ENCODE results near the gene ALDH6A1.

DNA sequence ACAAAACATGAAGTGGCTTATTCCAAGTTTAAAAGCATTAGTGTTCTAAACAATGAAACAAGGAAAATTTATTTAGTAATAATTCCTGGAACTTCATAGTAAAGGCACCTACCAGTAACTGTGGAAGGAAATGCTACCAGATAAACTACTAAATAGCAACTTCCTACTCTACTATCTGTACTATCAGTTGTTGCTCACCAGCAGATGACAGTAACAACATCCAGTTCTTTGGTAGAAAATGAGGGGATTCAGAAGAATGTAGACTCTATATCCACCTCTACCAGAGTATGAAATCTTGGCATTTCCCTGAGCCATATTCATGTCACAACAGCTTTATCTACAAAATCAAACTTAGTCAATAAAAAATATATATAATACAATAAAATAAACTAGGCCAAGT lies 68.3 kb downstream of the ALDH6A1 start:
- TF ChIP-seq, protein P1, sequence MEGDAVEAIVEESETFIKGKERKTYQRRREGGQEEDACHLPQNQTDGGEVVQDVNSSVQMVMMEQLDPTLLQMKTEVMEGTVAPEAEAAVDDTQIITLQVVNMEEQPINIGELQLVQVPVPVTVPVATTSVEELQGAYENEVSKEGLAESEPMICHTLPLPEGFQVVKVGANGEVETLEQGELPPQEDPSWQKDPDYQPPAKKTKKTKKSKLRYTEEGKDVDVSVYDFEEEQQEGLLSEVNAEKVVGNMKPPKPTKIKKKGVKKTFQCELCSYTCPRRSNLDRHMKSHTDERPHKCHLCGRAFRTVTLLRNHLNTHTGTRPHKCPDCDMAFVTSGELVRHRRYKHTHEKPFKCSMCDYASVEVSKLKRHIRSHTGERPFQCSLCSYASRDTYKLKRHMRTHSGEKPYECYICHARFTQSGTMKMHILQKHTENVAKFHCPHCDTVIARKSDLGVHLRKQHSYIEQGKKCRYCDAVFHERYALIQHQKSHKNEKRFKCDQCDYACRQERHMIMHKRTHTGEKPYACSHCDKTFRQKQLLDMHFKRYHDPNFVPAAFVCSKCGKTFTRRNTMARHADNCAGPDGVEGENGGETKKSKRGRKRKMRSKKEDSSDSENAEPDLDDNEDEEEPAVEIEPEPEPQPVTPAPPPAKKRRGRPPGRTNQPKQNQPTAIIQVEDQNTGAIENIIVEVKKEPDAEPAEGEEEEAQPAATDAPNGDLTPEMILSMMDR (IDR thresholded peaks at IDR 0.05; ENCODE audit: poor library complexity, severe bottlenecking), result no peak
- TF ChIP-seq EP300 (conservative IDR thresholded peaks at IDR 0.05; ENCODE audit: poor library complexity, severe bottlenecking) (no peak), EZH2 (IDR thresholded peaks at IDR 0.05; ENCODE audit: borderline replicate concordance, insufficient read depth, low read length, poor library complexity, severe bottlenecking) (no peak), SMC3 (conservative IDR thresholded peaks at IDR 0.05; ENCODE audit: poor library complexity) (no peak), POLR2AphosphoS5 (IDR thresholded peaks at IDR 0.05) (no peak)

Measured in neural cell (in vitro differentiated cells).